Stimulated activated CD8-positive, alpha-beta memory T cell treated with anti-CD3 and anti-CD28 coated beads, Interleukin-15, amount 100 ng/mL, for 1 hour (primary cell): ENCODE measurements around the gene RABIF.
"Not testable (repeated sequence)": the region's sequence is repeated elsewhere in the genome, so short reads cannot be mapped to it uniquely, and the experiment has no call there.

Source experiments
- DNase-seq: peaks from one replicate; pipeline ENCODE4 v3.0.0-alpha.2; 2020; ENCODE audit warnings: low read depth

RABIF gene

GRCh38 chr1:202888531-202889360 lies at the start of gene RABIF:
Gene RABIF, minus strand, starts transcription at chr1:202889149. Its CDS starts 51 bp downstream, at chr1:202889098.
- peak; percentile 94 for DNase-seq

- DNase-seq, result no peak
Observed at GRCh38 chr1:202938287-202938925, 49.5 kb upstream of the RABIF start.

GRCh38 chr1:202936409-202936808 lies 47.5 kb upstream of the RABIF start:
- DNase-seq, result not testable (repeated sequence)

DNA sequence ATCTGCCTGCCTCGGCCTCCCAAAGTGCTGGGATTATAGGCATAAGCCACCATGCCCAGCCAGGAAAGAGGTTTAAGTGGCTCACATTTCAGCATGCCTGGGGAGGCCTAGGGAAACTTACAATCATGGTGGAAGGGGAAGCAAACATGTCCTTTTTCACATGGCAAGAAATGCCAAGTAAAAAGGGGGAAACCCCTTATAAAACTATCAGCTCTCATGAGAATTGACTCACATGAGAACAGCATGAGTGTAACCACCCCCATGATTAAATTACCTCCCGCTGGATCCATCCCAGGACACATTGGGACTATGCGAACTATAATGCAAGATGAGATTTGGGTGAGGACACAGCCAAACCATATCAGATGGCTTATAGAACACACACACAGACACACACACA lies 46.9 kb upstream of the RABIF start:
- no peak for DNase-seq

DNA sequence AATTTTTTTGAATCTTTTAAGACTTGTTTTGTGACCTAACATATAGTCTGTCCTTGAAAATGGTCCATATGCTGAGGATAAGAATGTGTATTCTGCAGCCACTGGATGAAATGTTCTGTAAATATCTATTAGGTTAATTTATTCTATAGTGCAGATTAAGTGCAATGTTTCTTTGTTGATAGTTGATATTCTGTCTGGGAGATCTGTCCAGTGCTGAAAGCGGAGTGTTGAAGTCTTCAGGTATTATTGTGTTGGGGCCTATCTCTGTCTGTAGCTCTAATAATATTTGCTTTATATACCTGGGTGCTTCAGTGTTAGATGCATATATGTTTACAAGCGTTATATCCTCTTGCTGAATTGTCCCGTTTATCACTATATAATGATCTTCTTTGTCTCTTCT lies 45.8 kb upstream of the RABIF start:
- no peak for DNase-seq

DNA sequence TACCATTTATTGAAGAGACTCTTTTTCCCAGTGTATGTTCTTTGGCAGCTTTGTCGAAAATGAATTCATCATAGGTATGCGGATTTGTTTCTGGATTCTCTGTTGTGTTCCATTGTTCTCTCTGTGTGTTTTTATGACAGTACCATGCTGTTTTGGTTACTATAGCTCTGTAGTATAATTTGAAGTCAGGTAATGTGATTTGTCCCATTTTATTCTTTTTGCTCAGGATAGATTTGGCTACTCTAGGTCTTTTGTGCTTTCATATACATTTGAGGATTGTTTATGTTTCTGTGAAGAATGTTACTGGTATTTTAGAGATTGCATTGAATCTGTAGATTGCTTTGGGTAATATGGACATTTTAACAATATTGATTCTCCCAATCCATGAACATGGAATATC lies 43.5 kb upstream of the RABIF start:
- no peak for DNase-seq

DNA sequence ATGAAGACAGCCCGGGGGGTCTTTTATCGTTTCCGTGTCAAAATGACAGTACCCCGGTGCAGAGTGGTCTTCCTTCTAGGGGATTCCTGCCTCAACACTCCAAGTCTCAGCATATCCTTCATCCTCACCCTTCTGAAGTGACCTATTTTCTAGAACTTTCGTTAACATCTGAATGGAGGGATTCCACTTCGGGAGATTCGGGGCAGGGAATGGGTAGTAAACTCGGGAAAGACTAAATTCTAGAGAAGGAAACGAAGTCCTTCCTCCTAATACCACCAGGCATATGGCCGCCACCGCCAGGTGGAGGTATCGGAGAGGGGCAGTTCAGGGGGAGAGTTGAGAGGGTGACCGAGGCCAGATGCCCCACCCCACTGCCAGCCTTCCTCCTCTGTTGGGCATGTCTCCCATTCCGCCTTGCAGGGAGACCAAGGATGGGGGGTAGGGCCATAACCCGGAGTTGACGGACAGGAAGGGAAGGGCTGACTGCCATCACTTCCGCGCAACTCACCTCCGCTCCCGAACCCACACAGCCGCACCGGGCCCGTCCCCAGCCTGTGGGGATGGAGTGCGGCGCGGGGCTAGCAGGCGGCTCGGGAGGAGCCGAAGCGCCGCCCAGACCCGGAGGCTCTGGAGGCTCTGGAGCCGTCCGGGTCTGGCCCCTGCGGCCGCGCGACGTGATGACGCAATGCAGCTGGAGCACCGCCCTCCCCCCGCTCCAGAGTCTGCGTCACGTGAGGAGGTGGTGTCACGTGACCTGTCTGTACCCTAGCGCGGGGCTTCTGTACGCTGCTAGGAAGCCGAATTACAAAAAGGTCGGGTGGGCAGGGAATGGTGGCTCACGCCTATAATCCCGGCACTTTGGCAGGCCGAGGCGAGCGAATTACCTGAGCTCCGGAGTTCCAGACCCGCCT lies 37.9 kb upstream of the RABIF start, which contains the start of gene KLHL12:
TSS of gene KLHL12 (minus strand) at position 654 of the 911 bp plus-strand sequence. CDS start 2,072 bp downstream, outside the sequence.
- DNase-seq, result peak; percentile 91

GRCh38 chr1:202923533-202923932 lies 34.6 kb upstream of the RABIF start:
- no peak for DNase-seq

- no peak for DNase-seq
Observed at GRCh38 chr1:202919615-202920014, 30.7 kb upstream of the RABIF start.

DNA sequence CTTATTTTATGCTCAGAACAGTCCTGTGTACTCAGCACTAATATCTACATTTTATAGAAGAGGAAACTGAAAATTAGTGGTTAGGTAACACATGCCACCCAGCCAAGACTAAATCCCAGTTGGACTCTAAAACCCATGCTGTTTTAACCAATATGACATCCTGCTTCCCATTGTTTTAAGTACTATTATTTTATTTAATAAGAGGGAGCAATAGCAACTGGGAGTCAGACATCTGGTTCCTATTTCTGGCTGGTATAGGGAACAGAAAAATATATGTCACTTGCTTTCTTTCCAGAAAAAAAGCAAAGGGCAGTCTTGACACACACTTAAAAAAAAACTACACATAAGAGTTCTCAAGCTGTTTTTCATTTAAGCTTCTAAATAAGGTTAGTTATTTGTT lies 26.2 kb upstream of the RABIF start:
- no peak for DNase-seq

DNA sequence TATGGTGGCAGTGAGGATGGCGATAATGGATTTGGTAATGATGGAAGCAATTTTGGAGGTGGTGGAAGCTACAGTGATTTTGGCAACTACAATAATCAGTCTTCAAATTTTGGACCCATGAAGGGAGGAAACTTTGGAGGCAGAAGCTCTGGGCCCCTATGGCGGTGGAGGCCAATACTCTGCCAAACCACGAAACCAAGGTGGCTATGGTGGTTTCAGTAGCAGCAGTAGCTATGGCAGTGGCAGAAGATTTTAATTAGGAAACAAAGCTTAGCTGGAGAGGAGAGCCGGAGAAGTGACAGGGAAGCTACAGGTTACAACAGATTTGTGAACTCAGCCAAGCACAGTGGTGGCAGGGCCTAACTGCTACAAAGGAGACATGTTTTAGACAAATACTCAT lies 23.5 kb upstream of the RABIF start:
- not testable (repeated sequence) for DNase-seq

- no peak for DNase-seq
Observed at GRCh38 chr1:202909494-202909893, 20.5 kb upstream of the RABIF start.

GRCh38 chr1:202908998-202909397 lies 20.0 kb upstream of the RABIF start:
- DNase-seq, result no peak

DNA sequence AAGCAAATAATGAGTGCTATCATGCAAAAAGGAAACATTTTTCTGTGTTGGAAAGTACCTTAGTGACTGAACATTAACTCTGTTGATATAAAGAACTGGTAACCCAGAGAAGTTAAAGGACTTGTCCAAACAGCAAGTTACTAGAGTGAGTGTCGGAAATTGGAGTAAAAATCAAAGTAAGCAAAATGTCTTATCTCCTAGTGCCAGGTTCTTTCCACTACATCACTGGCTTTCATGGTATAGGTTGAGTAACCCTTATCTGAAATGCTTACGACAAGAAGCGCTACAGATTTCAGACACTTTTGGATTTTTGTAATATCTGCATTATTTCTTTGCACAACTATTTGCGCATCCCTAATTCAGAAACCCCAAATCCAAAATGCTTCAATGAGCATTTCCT lies 16.4 kb upstream of the RABIF start:
- no peak for DNase-seq

DNA sequence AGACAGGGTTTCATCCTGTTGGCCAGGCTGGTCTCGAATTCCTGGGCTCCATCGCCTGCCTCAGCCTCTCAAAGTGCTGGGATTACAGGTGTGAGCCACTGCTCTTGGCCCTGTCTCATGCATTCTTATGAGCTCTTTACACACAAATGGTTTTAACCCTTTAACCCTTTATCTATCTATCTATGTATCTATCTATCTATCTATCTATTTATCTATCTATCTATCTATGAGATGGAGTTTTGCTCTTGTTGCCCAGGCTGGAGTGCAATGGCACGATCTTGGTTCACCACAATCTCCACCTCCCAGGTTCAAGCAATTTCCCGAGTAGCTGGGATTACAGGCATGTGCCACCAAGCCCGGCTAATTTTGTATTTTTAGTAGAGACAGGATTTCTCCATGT lies 14.9 kb upstream of the RABIF start:
- DNase-seq, result not testable (repeated sequence)

- no peak for DNase-seq
Observed at GRCh38 chr1:202901555-202901954, 12.6 kb upstream of the RABIF start.

DNA sequence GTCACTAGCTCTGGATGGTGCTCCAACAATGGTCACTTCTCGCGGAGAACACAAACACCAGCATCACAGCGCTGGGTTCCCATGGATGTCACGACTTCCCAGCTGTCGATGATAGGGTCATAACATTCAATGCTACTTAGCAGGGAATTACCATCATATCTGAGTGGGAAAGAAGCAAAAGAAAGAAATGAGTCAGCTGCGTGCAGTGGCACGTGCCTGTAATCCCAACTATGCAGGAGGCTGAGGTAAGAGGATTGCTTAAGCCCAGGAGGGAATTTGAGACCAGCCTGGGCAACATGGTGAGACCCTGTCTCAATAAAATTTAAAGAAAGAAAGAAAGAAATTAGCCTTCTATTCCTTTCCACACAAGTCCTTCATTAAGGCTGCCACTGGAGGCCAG lies 3.6 kb upstream of the RABIF start:
- DNase-seq, result no peak

GRCh38 chr1:202890392-202890791 lies 1.4 kb upstream of the RABIF start:
- no peak for DNase-seq

- no peak for DNase-seq
Observed at GRCh38 chr1:202888221-202888530, 773 bp downstream of the RABIF start.

GRCh38 chr1:202880961-202881460 lies 7.9 kb downstream of the RABIF start:
- DNase-seq, result no peak

- no peak for DNase-seq
Observed at GRCh38 chr1:202880062-202880461, 8.9 kb downstream of the RABIF start.

DNA sequence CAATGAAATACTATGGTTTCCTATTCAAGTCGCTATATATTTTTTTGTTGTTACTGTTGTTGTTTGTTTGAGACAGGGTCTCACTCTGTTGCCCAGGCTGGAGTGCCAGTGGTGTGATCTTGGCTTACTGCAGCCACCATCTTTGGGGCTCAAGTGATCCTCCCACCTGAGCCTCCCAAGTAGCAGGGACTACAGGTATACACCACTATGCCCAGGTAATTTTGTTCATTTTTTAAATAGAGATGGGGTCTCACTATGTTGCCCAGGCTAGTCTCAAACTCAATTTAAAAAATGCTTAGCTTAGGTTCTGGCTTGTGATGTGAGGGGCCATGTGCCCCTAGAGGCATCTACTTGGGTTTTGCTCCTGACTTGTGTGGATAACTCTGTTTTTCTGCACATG lies 9.8 kb downstream of the RABIF start:
- no peak for DNase-seq
